K562 (cell line): ENCODE data around the gene GPC3. TPM values are rescaled to one million over a fixed set of nuclear protein-coding genes. Genes with fewer than 3 reads are reported as not detected.

Experiments used
- ATAC-seq: fragments of 200-7000 bp; cut with Tn5 transposase; 3 replicates; pipeline ENCODE4 v1.9.1; 2020; ENCODE audit warnings: moderate library complexity
- BruUV-seq: library from RNA; stranded (reverse); fragments of 400-500 nt; replicated peaks from 2 replicates; lab custom pipeline; 2021; lab: Mats Ljungman, UMichigan
- CTCF ChIA-PET: fragments of 300-600 bp; formaldehyde crosslinking; extraction: SDS; loops from one replicate; lab custom pipeline; 2021; ENCODE audit warnings: low intra/inter-chr PET ratio; lab: Yijun Ruan, JAX
- POLR2A ChIA-PET: fragments of 300-600, 350-650 bp; sonication (Branson Sonifier 250); formaldehyde crosslinking; extraction: SDS; loops from one replicate; lab custom pipeline; 2021; ENCODE audit warnings: antibody characterized with exemption, inconsistent platforms; lab: Yijun Ruan, JAX
- DNase-seq, 4 experiments: peaks; one replicate each; pipeline versions ENCODE4 v3.0.0 to v3.0.0-alpha.2; 2011 to 2018; ENCODE audit warnings: low spot score in 3 of 4, mixed read lengths in 3 of 4; ENCODE audit errors: extremely low read depth in 1 of 4
- FAIRE-seq: peaks from 2 replicates; lab custom pipeline; 2011; peaks lifted over from hg19 to GRCh38; lab: Jason Lieb, UNC
- H2AFZ ChIP-seq: 2 replicates; pipeline ENCODE4 v1.6.0; 2011; ENCODE audit warnings: low read depth, low read length, control low read depth, inconsistent platforms
- H3K27ac ChIP-seq: fragments of 200-600 bp; 3 replicates; pipeline ENCODE4 v1.8.0; 2011; ENCODE audit warnings: low read depth, mild to moderate bottlenecking, control low read depth, inconsistent platforms, low read length, moderate library complexity, mixed read lengths; ENCODE audit errors: extremely low read depth
- H3K27me3 ChIP-seq, 2 experiments: fragments of 300-600 bp in 1 of 2; 2 replicates in 1 of 2; 3 replicates in 1 of 2; pipeline versions ENCODE4 v1.6.0 to v1.8.0; 2011; ENCODE audit warnings: inconsistent platforms in 2 of 2, low read length in 2 of 2, mild to moderate bottlenecking in 1 of 2, mixed read lengths in 1 of 2, moderate library complexity in 1 of 2; ENCODE audit not compliant: control insufficient read depth in 2 of 2, insufficient read depth in 2 of 2
- H3K36me3 ChIP-seq: fragments of 300-600 bp; 3 replicates; pipeline ENCODE4 v1.8.0; 2011; ENCODE audit warnings: mild to moderate bottlenecking, low read length, inconsistent platforms; ENCODE audit not compliant: control insufficient read depth, insufficient read depth
- H3K4me1 ChIP-seq, 2 experiments: fragments of 200-600 bp in 1 of 2; replicated peaks in 1 of 2; 2 replicates in 1 of 2; 3 replicates in 1 of 2; pipeline versions ENCODE4 v1.5.1 to v1.8.0; 2011; ENCODE audit warnings: inconsistent platforms in 2 of 2, low read length in 2 of 2, mild to moderate bottlenecking in 1 of 2, mixed read lengths in 1 of 2, moderate library complexity in 1 of 2; ENCODE audit not compliant: control insufficient read depth in 2 of 2, insufficient read depth in 2 of 2
- H3K4me2 ChIP-seq: 2 replicates; pipeline ENCODE4 v1.6.1; 2011; ENCODE audit warnings: low read length, control low read depth, inconsistent platforms, mixed read lengths; ENCODE audit not compliant: insufficient read depth
- H3K4me3 ChIP-seq: fragments of 200-600 bp; sonication (generic), shearing (Covaris generic); 2 replicates; pipeline ENCODE4 v1.5.1; 2016; ENCODE audit warnings: control low read depth, inconsistent platforms
- H3K79me2 ChIP-seq: fragments of 200-600 bp; 3 replicates; pipeline ENCODE4 v1.8.0; 2011; ENCODE audit warnings: low read length, inconsistent platforms; ENCODE audit not compliant: control insufficient read depth, insufficient read depth
- H3K9ac ChIP-seq, 2 experiments: 2 replicates each; pipeline versions ENCODE4 v1.6.0 to v1.6.1; 2011; ENCODE audit warnings: low read depth in 2 of 2, low read length in 2 of 2, control low read depth in 1 of 2, inconsistent platforms in 1 of 2, mild to moderate bottlenecking in 1 of 2, mixed read lengths in 1 of 2; ENCODE audit not compliant: insufficient read depth in 1 of 2
- H3K9me1 ChIP-seq: one replicate; pipeline ENCODE4 v1.6.0; 2011; ENCODE audit warnings: inconsistent platforms, mild to moderate bottlenecking, low read length, moderate library complexity; ENCODE audit not compliant: control insufficient read depth, insufficient read depth
- H3K9me3 ChIP-seq: replicated peaks from 2 replicates; pipeline ENCODE4 v1.5.1; 2011; ENCODE audit warnings: low read depth, low read length, inconsistent platforms; ENCODE audit not compliant: control insufficient read depth, insufficient read depth
- H4K20me1 ChIP-seq: replicated peaks from 2 replicates; pipeline ENCODE4 v1.6.1; 2011; ENCODE audit warnings: low read length, inconsistent platforms, mixed read lengths; ENCODE audit not compliant: control insufficient read depth, insufficient read depth
- GABPA ChIP-seq: fragments of 200-800 bp; sonication (Bioruptor generic); conservative IDR thresholded peaks from 2 replicates; pipeline ENCODE4 v1.6.1; 2016; ENCODE audit warnings: low read depth, missing genetic modification characterization, missing compliant biosample characterization
- HIVEP1 ChIP-seq: fragments of 250-450 bp; sonication (Bioruptor Pico); IDR thresholded peaks from 2 replicates; pipeline ENCODE4 v1.4.0; 2020; ENCODE audit warnings: mild to moderate bottlenecking
- JUND ChIP-seq, 2 experiments: IDR thresholded peaks; 2 replicates in 1 of 2; 3 replicates in 1 of 2; pipeline ENCODE4 v1.6.1; 2011; ENCODE audit warnings: borderline replicate concordance in 2 of 2, low read depth in 2 of 2, low read length in 2 of 2, improper control_type of control experiment in 1 of 2, missing biosample characterization in 1 of 2, missing genetic modification characterization in 1 of 2, missing genetic modification reagents in 1 of 2
- KAT8 ChIP-seq: fragments of 450-650 bp; IDR thresholded peaks from 2 replicates; pipeline ENCODE4 v1.6.1; 2016; ENCODE audit warnings: low read depth, mild to moderate bottlenecking
- NFXL1 ChIP-seq: fragments of 450-650 bp; formaldehyde crosslinking; IDR thresholded peaks from 2 replicates; pipeline ENCODE4 v1.4.0; 2021; ENCODE audit warnings: mild to moderate bottlenecking
- RBBP5 ChIP-seq: fragments of 200-600 bp; sonication (generic); IDR thresholded peaks from 2 replicates; pipeline ENCODE4 v1.6.1; 2012; ENCODE audit warnings: borderline replicate concordance, mild to moderate bottlenecking, low read length, control low read depth, inconsistent platforms; ENCODE audit not compliant: insufficient read depth, poor library complexity, severe bottlenecking
- TBP ChIP-seq: optimal IDR thresholded peaks from 2 replicates; pipeline ENCODE3; 2011; ENCODE audit warnings: low read depth, low read length, improper control_type of control experiment
- ZNF445 ChIP-seq: fragments of 250-450 bp; sonication (Bioruptor Pico); IDR thresholded peaks from 2 replicates; pipeline ENCODE4 v1.4.0; 2020; ENCODE audit warnings: low read depth, mild to moderate bottlenecking, moderate library complexity
- WGBS: fragments of 100-300 bp; shearing (Covaris generic); methylation state at CpG from one replicate; pipeline ENCODE4 v1.1.6; 2016; ENCODE audit warnings: low coverage, mixed read lengths; ENCODE audit not compliant: insufficient coverage; ENCODE audit errors: missing lambda C conversion rate; 5-methylcytosine and 5-hydroxymethylcytosine counted together
- in situ Hi-C: fragments of 300-500 bp; cut with MboI; formaldehyde crosslinking; loops from 4 replicates; pipeline ENCODE4 v1.15.0; 2018; ENCODE audit warnings: inconsistent platforms, mixed read lengths
- intact Hi-C: fragments of 100-400 bp; cut with micrococcal nuclease; formaldehyde crosslinking; loops from 2 replicates; pipeline ENCODE4 v1.14.2; 2022
- polyA plus RNA-seq, 8 experiments: library from polyadenylated mRNA; depleted of rRNA in 4 of 8; stranded (reverse) in 5 of 8; unstranded in 3 of 8; fragments of >200 nt; fragmentation: Nextera tagmentation in 2 of 8; fragmentation: Illumina TruSeq in 1 of 8; extraction: Ambion mirVana in 2 of 8; extraction: Trizol in 1 of 8; gene quantifications; 2 replicates each; pipeline versions ENCODE4 v1.2.1 to v1.2.3, GENCODE V29; 2011 to 2014; ENCODE audit warnings: inconsistent platforms in 1 of 8, missing spikeins in 1 of 8
- total RNA-seq, 7 experiments: library from RNA; depleted of rRNA in 6 of 7; stranded (reverse); fragments of >200 nt in 6 of 7; fragmentation: Illumina TruSeq in 2 of 7; extraction: Trizol in 2 of 7; gene quantifications; 2 replicates each; pipeline versions ENCODE4 v1.2.1 to v1.2.3, GENCODE V29; 2011 to 2021; ENCODE audit warnings: low replicate concordance in 1 of 7
- TF ChIP-seq, protein P1 (sequence below): fragments of 450-650 bp; formaldehyde crosslinking; IDR thresholded peaks from 2 replicates; pipeline ENCODE4 v1.4.0; 2020; ENCODE audit warnings: mild to moderate bottlenecking, moderate library complexity
- TF ChIP-seq, protein P2 (sequence below): fragments of 450-650 bp; IDR thresholded peaks from 2 replicates; pipeline ENCODE4 v1.6.1; 2016; ENCODE audit warnings: low read depth
- TF ChIP-seq, protein P3 (sequence below): fragments of 450-650 bp; IDR thresholded peaks from 2 replicates; pipeline ENCODE4 v1.7.0; 2016; ENCODE audit warnings: borderline replicate concordance

Gene GPC3
- total and polyA plus RNA-seq, 9 of the 15 experiments (the other 6 are each of a cell fraction or from before 2014, with no cell fraction given): 0.42 TPM; not detected in 8

DNA sequence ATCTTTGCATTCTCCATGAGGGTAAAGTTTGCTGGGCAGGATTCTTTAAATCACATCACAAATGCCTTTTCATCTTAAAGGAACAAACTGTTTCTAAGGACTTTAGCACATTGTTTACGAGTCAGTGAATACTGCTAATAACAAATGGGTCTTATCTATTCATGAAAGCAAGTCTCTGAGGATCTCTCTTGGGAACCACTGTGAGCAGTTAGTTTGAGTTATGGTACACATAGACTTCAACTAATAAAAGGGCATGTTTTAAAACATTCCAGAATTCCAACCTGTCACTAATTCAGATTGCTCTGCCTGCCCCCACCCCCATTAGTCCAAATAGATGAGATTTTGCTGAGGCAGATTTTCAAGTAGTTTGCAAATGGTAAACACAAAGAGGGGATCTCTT lies 22.3 kb upstream of the GPC3 start:
- Histone ChIP-seq H3K9me1 (no peaks in the 10 kb centered on the region), H3K79me2 (no peaks in the 10 kb centered on the region), H4K20me1 (no peaks in the 10 kb centered on the region), H3K36me3 (no peaks in the 10 kb centered on the region), H3K4me2 (no peak overlapping the region), H2AFZ (no peak overlapping the region), H3K4me3 (no peak overlapping the region), H3K27me3 (no peaks in the 10 kb centered on the region), H3K4me1 (no peaks in the 10 kb centered on the region), H3K9me3 (no peaks in the 10 kb centered on the region), H3K27ac (no peak overlapping the region), H3K9ac (no peak overlapping the region)
- in situ Hi-C loops (no loop called here), intact Hi-C loops (no loop called here)
- no peak for ATAC-seq
- WGBS: 0% methylated on average over 1 of the region's 1 CpG
- POLR2A ChIA-PET: no interaction called here
- BruUV-seq: no TSS peak
- no peak for DNase-seq
- FAIRE-seq: no peak
- CTCF ChIA-PET: no interaction called here
- TF ChIP-seq, protein P1, sequence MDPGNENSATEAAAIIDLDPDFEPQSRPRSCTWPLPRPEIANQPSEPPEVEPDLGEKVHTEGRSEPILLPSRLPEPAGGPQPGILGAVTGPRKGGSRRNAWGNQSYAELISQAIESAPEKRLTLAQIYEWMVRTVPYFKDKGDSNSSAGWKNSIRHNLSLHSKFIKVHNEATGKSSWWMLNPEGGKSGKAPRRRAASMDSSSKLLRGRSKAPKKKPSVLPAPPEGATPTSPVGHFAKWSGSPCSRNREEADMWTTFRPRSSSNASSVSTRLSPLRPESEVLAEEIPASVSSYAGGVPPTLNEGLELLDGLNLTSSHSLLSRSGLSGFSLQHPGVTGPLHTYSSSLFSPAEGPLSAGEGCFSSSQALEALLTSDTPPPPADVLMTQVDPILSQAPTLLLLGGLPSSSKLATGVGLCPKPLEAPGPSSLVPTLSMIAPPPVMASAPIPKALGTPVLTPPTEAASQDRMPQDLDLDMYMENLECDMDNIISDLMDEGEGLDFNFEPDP (CRISPR knock-in tag): no peak
- TF ChIP-seq ZNF445 (CRISPR knock-in tag): no peak
- TF ChIP-seq HIVEP1 (CRISPR knock-in tag): no peak
- no peak for TF ChIP-seq RBBP5
- no peak for TF ChIP-seq GABPA
- TF ChIP-seq, protein P2, sequence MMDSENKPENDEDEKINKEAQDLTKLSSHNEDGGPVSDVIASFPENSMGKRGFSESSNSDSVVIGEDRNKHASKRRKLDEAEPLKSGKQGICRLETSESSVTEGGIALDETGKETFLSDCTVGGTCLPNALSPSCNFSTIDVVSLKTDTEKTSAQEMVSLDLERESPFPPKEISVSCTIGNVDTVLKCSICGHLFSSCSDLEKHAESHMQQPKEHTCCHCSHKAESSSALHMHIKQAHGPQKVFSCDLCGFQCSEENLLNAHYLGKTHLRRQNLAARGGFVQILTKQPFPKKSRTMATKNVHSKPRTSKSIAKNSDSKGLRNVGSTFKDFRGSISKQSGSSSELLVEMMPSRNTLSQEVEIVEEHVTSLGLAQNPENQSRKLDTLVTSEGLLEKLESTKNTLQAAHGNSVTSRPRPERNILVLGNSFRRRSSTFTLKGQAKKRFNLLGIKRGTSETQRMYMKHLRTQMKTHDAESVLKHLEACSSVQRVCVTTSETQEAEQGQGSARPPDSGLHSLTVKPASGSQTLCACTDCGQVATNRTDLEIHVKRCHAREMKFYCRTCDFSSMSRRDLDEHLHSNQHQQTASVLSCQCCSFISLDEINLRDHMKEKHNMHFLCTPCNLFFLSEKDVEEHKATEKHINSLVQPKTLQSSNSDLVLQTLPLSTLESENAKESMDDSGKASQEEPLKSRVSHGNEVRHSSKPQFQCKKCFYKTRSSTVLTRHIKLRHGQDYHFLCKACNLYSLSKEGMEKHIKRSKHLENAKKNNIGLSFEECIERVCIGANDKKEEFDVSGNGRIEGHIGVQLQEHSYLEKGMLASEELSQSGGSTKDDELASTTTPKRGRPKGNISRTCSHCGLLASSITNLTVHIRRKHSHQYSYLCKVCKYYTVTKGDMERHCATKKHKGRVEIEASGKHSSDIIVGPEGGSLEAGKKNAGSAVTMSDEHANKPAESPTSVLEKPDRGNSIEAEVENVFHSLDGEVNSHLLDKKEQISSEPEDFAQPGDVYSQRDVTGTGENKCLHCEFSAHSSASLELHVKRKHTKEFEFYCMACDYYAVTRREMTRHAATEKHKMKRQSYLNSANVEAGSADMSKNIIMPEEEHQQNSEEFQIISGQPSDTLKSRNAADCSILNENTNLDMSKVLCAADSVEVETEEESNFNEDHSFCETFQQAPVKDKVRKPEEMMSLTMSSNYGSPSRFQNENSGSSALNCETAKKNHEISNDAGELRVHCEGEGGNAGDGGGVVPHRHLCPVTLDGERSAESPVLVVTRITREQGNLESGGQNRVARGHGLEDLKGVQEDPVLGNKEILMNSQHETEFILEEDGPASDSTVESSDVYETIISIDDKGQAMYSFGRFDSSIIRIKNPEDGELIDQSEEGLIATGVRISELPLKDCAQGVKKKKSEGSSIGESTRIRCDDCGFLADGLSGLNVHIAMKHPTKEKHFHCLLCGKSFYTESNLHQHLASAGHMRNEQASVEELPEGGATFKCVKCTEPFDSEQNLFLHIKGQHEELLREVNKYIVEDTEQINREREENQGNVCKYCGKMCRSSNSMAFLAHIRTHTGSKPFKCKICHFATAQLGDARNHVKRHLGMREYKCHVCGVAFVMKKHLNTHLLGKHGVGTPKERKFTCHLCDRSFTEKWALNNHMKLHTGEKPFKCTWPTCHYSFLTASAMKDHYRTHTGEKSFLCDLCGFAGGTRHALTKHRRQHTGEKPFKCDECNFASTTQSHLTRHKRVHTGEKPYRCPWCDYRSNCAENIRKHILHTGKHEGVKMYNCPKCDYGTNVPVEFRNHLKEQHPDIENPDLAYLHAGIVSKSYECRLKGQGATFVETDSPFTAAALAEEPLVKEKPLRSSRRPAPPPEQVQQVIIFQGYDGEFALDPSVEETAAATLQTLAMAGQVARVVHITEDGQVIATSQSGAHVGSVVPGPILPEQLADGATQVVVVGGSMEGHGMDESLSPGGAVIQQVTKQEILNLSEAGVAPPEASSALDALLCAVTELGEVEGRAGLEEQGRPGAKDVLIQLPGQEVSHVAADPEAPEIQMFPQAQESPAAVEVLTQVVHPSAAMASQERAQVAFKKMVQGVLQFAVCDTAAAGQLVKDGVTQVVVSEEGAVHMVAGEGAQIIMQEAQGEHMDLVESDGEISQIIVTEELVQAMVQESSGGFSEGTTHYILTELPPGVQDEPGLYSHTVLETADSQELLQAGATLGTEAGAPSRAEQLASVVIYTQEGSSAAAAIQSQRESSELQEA: no peak
- TF ChIP-seq TBP: no peak
- no peak for TF ChIP-seq NFXL1 (CRISPR knock-in tag)
- TF ChIP-seq, protein P3, sequence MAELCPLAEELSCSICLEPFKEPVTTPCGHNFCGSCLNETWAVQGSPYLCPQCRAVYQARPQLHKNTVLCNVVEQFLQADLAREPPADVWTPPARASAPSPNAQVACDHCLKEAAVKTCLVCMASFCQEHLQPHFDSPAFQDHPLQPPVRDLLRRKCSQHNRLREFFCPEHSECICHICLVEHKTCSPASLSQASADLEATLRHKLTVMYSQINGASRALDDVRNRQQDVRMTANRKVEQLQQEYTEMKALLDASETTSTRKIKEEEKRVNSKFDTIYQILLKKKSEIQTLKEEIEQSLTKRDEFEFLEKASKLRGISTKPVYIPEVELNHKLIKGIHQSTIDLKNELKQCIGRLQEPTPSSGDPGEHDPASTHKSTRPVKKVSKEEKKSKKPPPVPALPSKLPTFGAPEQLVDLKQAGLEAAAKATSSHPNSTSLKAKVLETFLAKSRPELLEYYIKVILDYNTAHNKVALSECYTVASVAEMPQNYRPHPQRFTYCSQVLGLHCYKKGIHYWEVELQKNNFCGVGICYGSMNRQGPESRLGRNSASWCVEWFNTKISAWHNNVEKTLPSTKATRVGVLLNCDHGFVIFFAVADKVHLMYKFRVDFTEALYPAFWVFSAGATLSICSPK: no peak
- TF ChIP-seq JUND (IDR thresholded peaks at IDR 0.05; ENCODE audit: borderline replicate concordance, low read depth, low read length): no peak
- no peak for TF ChIP-seq JUND (tag; IDR thresholded peaks at IDR 0.05; ENCODE audit: borderline replicate concordance, low read depth, low read length)
- TF ChIP-seq KAT8: no peak
